WTC11 (cell line): ENCODE data around the gene ASB4.

Source experiments
- ATF1 ChIP-seq: sonication (generic); formaldehyde crosslinking; IDR thresholded peaks from 2 replicates; pipeline ENCODE4 v1.8.1; 2023; ENCODE audit warnings: mild to moderate bottlenecking, moderate library complexity, missing genetic modification reagents
- EMX1 ChIP-seq: fragments of 250-450 bp; sonication (Bioruptor Pico); IDR thresholded peaks from 2 replicates; pipeline ENCODE4 v1.8.0; 2021; ENCODE audit warnings: mild to moderate bottlenecking
- NR2C2 ChIP-seq: sonication (generic); formaldehyde crosslinking; IDR thresholded peaks from 2 replicates; pipeline ENCODE4 v1.8.0; 2022; ENCODE audit warnings: mild to moderate bottlenecking, missing genetic modification reagents
- NR3C1 ChIP-seq: sonication (generic); formaldehyde crosslinking; conservative IDR thresholded peaks from 2 replicates; pipeline ENCODE4 v1.8.1; 2023; ENCODE audit warnings: low read depth, mild to moderate bottlenecking, missing genetic modification reagents
- SP1 ChIP-seq: sonication (generic); formaldehyde crosslinking; conservative IDR thresholded peaks from 2 replicates; pipeline ENCODE4 v1.8.1; 2022; ENCODE audit warnings: missing genetic modification reagents
- TP53 ChIP-seq: sonication (generic); formaldehyde crosslinking; IDR thresholded peaks from 2 replicates; pipeline ENCODE4 v1.8.1; 2023; ENCODE audit warnings: mild to moderate bottlenecking, missing genetic modification reagents
- TF ChIP-seq, protein P1 (sequence below): sonication (generic); formaldehyde crosslinking; IDR thresholded peaks from 2 replicates; pipeline ENCODE4 v1.8.0; 2022; ENCODE audit warnings: mild to moderate bottlenecking, missing genetic modification reagents
- TF ChIP-seq, protein P2 (sequence below): fragments of 200-600 bp; IDR thresholded peaks from 2 replicates; pipeline ENCODE4 v1.8.0; 2022; ENCODE audit warnings: antibody characterized with exemption
- TF ChIP-seq, protein P3 (sequence below): sonication (generic); formaldehyde crosslinking; IDR thresholded peaks from 2 replicates; pipeline ENCODE4 v1.8.0; 2022; ENCODE audit warnings: mild to moderate bottlenecking, missing genetic modification reagents
- TF ChIP-seq, protein P4 (sequence below): sonication (generic); formaldehyde crosslinking; IDR thresholded peaks from 2 replicates; pipeline ENCODE4 v1.8.1; 2022; ENCODE audit warnings: mild to moderate bottlenecking, moderate library complexity, missing genetic modification reagents

DNA sequence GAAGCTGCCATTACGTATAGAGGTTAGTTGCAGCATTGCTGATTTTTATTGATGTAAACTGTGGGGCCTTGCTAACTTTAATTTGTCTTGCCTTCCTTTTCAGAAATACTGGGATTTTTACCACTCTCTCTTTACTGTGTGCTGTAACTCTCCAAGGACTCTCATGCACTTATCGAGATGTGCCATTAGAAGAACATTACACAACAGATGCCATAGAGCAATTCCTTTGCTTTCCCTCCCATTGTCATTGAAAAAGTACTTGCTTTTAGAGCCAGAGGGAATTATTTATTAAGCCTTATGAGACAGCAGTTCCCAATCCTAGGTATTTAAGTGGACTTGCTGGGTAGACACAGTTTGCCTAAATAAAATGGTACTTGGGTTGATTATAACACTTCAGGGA is 51.7 kb downstream of the ASB4 start:
- TF ChIP-seq, protein P1, sequence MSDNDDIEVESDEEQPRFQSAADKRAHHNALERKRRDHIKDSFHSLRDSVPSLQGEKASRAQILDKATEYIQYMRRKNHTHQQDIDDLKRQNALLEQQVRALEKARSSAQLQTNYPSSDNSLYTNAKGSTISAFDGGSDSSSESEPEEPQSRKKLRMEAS (CRISPR knock-in tag): no peak
- no peak for TF ChIP-seq EMX1 (CRISPR knock-in tag)
- no peak for TF ChIP-seq ATF1 (CRISPR knock-in tag)
- TF ChIP-seq NR2C2: no peak
- TF ChIP-seq NR3C1 (CRISPR knock-in tag): no peak
- TF ChIP-seq, protein P2, sequence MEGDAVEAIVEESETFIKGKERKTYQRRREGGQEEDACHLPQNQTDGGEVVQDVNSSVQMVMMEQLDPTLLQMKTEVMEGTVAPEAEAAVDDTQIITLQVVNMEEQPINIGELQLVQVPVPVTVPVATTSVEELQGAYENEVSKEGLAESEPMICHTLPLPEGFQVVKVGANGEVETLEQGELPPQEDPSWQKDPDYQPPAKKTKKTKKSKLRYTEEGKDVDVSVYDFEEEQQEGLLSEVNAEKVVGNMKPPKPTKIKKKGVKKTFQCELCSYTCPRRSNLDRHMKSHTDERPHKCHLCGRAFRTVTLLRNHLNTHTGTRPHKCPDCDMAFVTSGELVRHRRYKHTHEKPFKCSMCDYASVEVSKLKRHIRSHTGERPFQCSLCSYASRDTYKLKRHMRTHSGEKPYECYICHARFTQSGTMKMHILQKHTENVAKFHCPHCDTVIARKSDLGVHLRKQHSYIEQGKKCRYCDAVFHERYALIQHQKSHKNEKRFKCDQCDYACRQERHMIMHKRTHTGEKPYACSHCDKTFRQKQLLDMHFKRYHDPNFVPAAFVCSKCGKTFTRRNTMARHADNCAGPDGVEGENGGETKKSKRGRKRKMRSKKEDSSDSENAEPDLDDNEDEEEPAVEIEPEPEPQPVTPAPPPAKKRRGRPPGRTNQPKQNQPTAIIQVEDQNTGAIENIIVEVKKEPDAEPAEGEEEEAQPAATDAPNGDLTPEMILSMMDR: no peak
- TF ChIP-seq, protein P3, sequence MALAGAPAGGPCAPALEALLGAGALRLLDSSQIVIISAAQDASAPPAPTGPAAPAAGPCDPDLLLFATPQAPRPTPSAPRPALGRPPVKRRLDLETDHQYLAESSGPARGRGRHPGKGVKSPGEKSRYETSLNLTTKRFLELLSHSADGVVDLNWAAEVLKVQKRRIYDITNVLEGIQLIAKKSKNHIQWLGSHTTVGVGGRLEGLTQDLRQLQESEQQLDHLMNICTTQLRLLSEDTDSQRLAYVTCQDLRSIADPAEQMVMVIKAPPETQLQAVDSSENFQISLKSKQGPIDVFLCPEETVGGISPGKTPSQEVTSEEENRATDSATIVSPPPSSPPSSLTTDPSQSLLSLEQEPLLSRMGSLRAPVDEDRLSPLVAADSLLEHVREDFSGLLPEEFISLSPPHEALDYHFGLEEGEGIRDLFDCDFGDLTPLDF (CRISPR knock-in tag): no peak
- TF ChIP-seq, protein P4, sequence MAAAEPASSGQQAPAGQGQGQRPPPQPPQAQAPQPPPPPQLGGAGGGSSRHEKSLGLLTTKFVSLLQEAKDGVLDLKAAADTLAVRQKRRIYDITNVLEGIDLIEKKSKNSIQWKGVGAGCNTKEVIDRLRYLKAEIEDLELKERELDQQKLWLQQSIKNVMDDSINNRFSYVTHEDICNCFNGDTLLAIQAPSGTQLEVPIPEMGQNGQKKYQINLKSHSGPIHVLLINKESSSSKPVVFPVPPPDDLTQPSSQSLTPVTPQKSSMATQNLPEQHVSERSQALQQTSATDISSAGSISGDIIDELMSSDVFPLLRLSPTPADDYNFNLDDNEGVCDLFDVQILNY (CRISPR knock-in tag): no peak
- no peak for TF ChIP-seq SP1 (CRISPR knock-in tag)
- TF ChIP-seq TP53 (CRISPR knock-in tag): no peak
